ENCODE data around the gene ANKRD52. TPM values are rescaled to one million over a fixed set of nuclear protein-coding genes. Genes with fewer than 3 reads are reported as not detected.

Gene ANKRD52
- total RNA-seq (2021; ENCODE audit: unreplicated experiment) (67.5 TPM), Bru-seq, nascent RNA (percentile 78 among the genes with signal in this experiment), BruChase-seq, experiment 1, labeled RNA remaining after a 2-hour chase (percentile 95 among the genes with signal in this experiment), BruChase-seq, experiment 2, labeled RNA remaining after a 6-hour chase (percentile 96 among the genes with signal in this experiment)
- 48.3 TPM for polyA plus RNA-seq (2012; ENCODE audit: insufficient read length)
- long read RNA-seq, partial matches to known transcripts = 3 of 14 reads
- long read RNA-seq, other reads (novel, unspliced or antisense) = 11 of 14 reads

DNA sequence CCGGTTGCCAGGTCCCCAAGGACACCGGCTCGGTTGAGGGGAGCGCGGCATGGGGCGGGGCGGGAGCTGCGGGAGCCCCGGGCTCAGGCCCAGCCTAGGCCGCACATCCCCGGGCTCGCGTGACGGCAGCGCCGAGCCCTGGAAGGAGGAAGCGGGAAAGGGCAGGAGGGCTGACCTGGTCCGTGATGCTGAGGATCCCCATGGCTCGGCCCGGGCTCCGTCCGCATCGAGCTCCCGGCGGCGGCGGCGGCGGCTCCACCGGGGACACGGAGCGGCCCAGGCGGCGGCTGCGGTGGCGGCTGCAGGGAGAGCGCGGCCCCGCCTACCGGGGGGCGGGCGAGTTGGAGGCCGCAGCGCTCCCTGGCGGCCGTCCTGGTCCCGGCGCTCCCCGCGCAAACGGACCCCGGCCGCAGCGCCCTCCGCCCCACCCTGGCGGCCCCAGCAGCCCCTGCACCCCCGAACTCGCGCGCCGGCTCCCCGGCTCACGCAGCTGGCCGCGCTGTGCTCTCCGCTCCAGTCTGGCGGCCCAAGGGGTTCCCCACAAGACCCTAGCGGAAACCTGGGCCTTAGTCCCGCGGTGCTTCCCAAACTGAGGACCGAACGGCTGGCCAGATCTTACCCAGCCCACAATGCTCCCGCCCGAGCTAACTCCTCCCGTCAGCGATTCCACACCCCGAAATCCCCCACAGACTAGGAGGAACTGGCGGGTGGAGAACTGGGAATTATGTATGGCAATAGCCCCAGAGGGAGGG lies at the start of gene ANKRD52:
Gene ANKRD52 (minus strand): TSS at position 317 of the 752 bp plus-strand sequence. CDS start 115 bp downstream, at position 202.
- CTCF ChIA-PET = interaction anchor here (0.6 kb wide), 3 partner anchors 8 to 305 kb away, joined by 3 read pairs; partner anchors contain the start of gene RNF41
- BruUV-seq (replicated peaks) = no TSS peak
- Histone ChIP-seq H3K4me1 (ENCODE audit: control insufficient read depth, insufficient read depth, low read length) (peaks cover 10% of the 10 kb centered on the region), H3K27ac (ENCODE audit: low read length) (peak within 1 kb of the TSS; percentile 86), H3K4me3 (ENCODE audit: low read depth in 2 of 2, low read length in 2 of 2) (peak within 1 kb of the TSS; percentile 72 to 87), H3K9me3 (ENCODE audit: control insufficient read depth, insufficient read depth, low read depth, low read length) (no peaks in the 10 kb centered on the region), H3K27me3 (ENCODE audit: control insufficient read depth, insufficient read depth, low read length) (no peaks in the 10 kb centered on the region), H3K36me3 (ENCODE audit: control insufficient read depth, insufficient read depth, low read length) (peaks cover 11% of the 10 kb centered on the region)
- ATAC-seq = peak; percentile 95
- intact Hi-C loops (cut with micrococcal nuclease; ENCODE audit: unreplicated experiment) = no loop called here
- POLR2A ChIA-PET = no interaction called here
- in situ Hi-C loops (cut with HindIII; ENCODE audit: low pct_unique_long_range_greater_than_20kb, low sequenced_read_pairs) = no loop called here
- peak; percentile 78; the same call in 1 of the 2 replicates for TF ChIP-seq SIN3A (IDR thresholded peaks at IDR 0.05; ENCODE audit: borderline replicate concordance, insufficient read depth, low read depth, low read length)
- peak; percentile 97 for TF ChIP-seq CTCF (IDR thresholded peaks at IDR 0.05)
- no peak for TF ChIP-seq TCF7L2 (IDR thresholded peaks at IDR 0.05; ENCODE audit: low read depth, low read length)
- TF ChIP-seq POLR2AphosphoS5 (IDR thresholded peaks at IDR 0.05; ENCODE audit: low read depth, low read length) = peak; percentile 59; the same call in 1 of the 2 replicates
- no peak for TF ChIP-seq REST (IDR thresholded peaks at IDR 0.05; ENCODE audit: insufficient read depth in 1 of 2, low read depth in 2 of 2, low read length in 1 of 2)
- DNase-seq (ENCODE audit: low read depth, low spot score) = no peak

GRCh38 chr12:56307221-56307965 lies 49.2 kb upstream of the ANKRD52 start:
- BruUV-seq (replicated peaks) = no TSS peak
- POLR2A ChIA-PET = interaction anchor here (0.7 kb wide), 1 partner anchor 184 kb away, joined by 4 read pairs; no protein-coding TSS in a partner anchor
- H3K27ac ChIP-seq (ENCODE audit: low read length) = no peak overlapping the region
- H3K9me3 ChIP-seq (ENCODE audit: control insufficient read depth, insufficient read depth, low read depth, low read length) = no peaks in the 10 kb centered on the region
- no peak for DNase-seq (ENCODE audit: low read depth, low spot score)
- H3K4me3 ChIP-seq (ENCODE audit: low read depth in 2 of 2, low read length in 2 of 2) = no peak overlapping the region
- no peaks in the 10 kb centered on the region for H3K4me1 ChIP-seq (ENCODE audit: control insufficient read depth, insufficient read depth, low read length)
- H3K36me3 ChIP-seq (ENCODE audit: control insufficient read depth, insufficient read depth, low read length) = peaks cover 5% of the 10 kb centered on the region; the same call in 1 of the 2 replicates
- intact Hi-C loops (cut with micrococcal nuclease; ENCODE audit: unreplicated experiment) (no loop called here), in situ Hi-C loops (cut with HindIII; ENCODE audit: low pct_unique_long_range_greater_than_20kb, low sequenced_read_pairs) (no loop called here)
- CTCF ChIA-PET = interaction anchor here (0.7 kb wide), 1 partner anchor 118 kb away, joined by 4 read pairs; no protein-coding TSS in a partner anchor
- TF ChIP-seq REST (IDR thresholded peaks at IDR 0.05; ENCODE audit: insufficient read depth in 1 of 2, low read depth in 2 of 2, low read length in 1 of 2) = no peak
- TF ChIP-seq POLR2AphosphoS5 (IDR thresholded peaks at IDR 0.05; ENCODE audit: low read depth, low read length) = no peak
- no peak for TF ChIP-seq SIN3A (IDR thresholded peaks at IDR 0.05; ENCODE audit: borderline replicate concordance, insufficient read depth, low read depth, low read length)
- no peak for TF ChIP-seq TCF7L2 (IDR thresholded peaks at IDR 0.05; ENCODE audit: low read depth, low read length)
- TF ChIP-seq CTCF (IDR thresholded peaks at IDR 0.05) = no peak
- no peaks in the 10 kb centered on the region for H3K27me3 ChIP-seq (ENCODE audit: control insufficient read depth, insufficient read depth, low read length)
- ATAC-seq = no peak
